GM19467 (cell line): ENCODE measurements around the gene PMEL.
"Not testable (repeated sequence)": the region's sequence is repeated elsewhere in the genome, so short reads cannot be mapped to it uniquely, and the experiment has no call there.

Experiments
- ATAC-seq: cut with Tn5 transposase; IDR thresholded peaks from one replicate; pipeline ENCODE4 v1.9.1; 2021; ENCODE audit warnings: mild to moderate bottlenecking, moderate library complexity; ENCODE audit not compliant: unreplicated experiment

PMEL gene

GRCh38 chr12:55925870-55926737 lies 39.7 kb downstream of the PMEL start:
- no peak for ATAC-seq

GRCh38 chr12:55925371-55925770 lies 40.5 kb downstream of the PMEL start:
- ATAC-seq = no peak

DNA sequence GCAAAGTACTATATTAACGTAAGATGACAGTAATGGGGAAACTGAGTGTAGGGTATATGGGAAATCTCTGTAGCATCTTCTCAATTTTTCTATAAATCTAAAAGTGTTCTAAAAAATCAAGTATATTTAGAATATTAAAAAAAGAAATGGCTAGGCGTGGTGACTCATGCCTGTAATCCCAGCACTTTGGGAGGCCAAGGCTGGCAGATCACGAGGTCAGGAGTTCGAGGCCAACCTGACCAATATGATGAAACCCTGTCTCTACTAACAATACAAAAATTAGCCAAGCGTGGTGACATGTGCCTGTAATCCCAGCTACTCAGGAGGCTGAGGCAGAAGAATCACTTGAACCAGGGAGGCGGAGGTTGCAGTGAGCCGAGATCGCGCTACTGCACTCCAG lies 42.2 kb downstream of the PMEL start:
- ATAC-seq = not testable (repeated sequence)

DNA sequence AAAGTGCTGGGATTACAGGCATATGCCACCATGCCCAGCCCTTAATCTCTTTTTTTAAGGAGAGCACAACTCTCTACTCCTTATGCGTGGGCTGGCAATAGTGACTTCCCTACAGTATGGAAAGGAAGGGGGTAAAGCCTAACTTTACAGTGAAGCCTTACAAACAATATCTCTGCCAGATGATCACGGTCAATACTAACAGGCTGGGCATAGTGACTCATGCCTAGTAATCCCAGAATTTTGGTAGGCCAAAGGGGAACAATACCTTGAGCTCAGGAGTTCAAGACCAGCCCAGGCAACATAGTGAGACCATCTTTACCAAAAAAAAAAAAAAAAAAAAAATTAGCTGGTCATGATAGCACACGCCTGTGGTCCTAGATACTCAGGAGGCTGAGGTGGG lies 43.7 kb downstream of the PMEL start:
- ATAC-seq = no peak

GRCh38 chr12:55919032-55919431 lies 46.8 kb downstream of the PMEL start:
- ATAC-seq = not testable (repeated sequence)

- ATAC-seq = no peak
These were observed 50.4 kb downstream of the PMEL start for GRCh38 chr12:55915482-55915859.

DNA sequence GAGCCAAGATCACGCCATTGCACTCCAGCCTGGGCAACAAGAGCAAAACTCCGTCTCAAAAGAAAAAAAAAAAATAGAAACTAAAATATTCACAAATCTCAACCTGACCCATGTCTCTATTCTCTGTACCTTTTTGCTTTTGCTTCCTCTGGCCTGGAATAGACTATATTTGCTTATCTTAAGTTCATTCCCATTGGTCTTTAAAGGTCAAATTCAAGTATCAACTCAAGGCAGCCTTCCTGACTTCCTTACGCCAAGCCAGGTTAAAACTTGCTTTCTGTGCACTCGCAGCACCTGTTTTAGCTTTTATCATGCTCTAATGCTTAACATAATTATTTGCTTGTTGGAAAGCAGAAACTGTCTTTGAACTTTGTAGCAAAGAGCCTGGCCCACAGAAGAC lies 52.9 kb downstream of the PMEL start:
- ATAC-seq = no peak

DNA sequence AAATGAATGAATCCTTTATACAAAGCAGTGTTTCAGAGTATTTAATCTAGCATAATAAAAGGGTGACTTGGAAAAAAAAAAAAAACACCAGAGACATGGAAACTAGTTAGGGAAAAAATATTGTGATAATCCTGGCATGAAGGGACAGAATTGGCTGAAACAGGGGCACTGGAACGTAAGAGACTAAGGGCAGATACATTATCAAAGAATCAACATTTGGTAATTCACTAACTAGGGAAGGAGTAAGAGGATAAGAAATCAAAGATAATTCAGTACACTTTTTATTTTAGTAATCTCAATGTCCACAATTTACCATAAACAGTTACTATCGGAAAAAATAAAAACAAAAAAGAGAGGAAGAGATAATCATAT lies 56.3 kb downstream of the PMEL start:
- no peak for ATAC-seq

DNA sequence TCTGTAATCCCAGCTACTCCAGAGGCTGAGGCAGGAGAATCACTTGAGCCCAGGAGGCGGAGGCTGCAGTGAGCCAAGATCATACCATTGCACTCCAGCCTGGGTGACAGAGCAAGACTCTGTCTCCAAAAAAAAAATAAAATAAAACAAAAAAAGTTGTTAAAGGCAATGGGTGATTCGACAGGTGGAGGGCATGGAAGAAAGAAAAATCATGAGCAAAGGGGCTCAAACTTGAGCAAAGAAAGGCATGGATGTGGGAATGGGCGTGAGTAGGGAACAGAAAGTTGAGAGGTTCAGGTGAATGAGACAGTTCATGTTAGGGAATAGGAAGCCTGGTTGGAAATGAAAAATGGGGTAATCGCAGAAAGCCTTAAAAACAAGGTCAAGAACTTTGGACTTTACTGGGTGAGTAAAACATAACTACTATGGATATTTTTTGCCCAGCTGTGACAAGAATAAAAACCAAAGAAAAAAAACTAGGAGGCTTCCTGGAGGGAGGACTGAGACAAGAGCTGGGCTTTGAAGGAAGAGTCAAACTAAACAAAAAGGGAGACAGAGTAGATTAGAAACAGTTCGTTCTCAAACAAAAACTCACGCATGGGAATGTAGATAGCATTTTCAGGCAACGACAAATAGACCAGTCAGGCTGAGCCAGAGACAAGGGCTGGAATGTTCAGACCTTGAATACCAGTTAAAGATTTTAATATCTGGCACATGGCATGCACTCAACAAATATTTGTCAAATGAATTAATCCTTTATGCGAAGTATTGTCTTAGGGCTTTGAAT lies 56.9 kb downstream of the PMEL start:
- ATAC-seq = no peak

- ATAC-seq = no peak
These were observed 59.8 kb downstream of the PMEL start for GRCh38 chr12:55906056-55906455.
